NCI-H510A treated with DMSO at 0.1 percent for 48 hours (cell line): ENCODE measurements around the gene SVBP.

Source experiments
- DNase-seq: peaks from one replicate; lab custom pipeline; 2025; lab: John Stamatoyannopoulos, UW

Gene SVBP

GRCh38 chr1:42806171-42806570, 11.0 kb downstream of the SVBP start:
- no peak for DNase-seq

GRCh38 chr1:42801832-42802473, 15.2 kb downstream of the SVBP start:
- DNase-seq = no peak

GRCh38 chr1:42797979-42798378, 19.2 kb downstream of the SVBP start:
- no peak for DNase-seq

GRCh38 chr1:42797414-42797813, 19.8 kb downstream of the SVBP start:
- no peak for DNase-seq

- no peak for DNase-seq
These were observed 23.4 kb downstream of the SVBP start for GRCh38 chr1:42793824-42794223.

GRCh38 chr1:42788021-42788420, 29.2 kb downstream of the SVBP start:
- no peak for DNase-seq

- no peak for DNase-seq
These were observed 31.1 kb downstream of the SVBP start for GRCh38 chr1:42786097-42786496.

GRCh38 chr1:42784946-42785693, 32.1 kb downstream of the SVBP start, which contains the start of gene TMEM269:
Gene TMEM269, plus strand, starts transcription at chr1:42784991. Its CDS starts 4,903 bp downstream, at chr1:42789894.
- no peak for DNase-seq

GRCh38 chr1:42784547-42784945, 32.7 kb downstream of the SVBP start:
- no peak for DNase-seq

GRCh38 chr1:42783092-42783491, 34.1 kb downstream of the SVBP start:
- no peak for DNase-seq

GRCh38 chr1:42780176-42780575, 37.0 kb downstream of the SVBP start:
- no peak for DNase-seq

- no peak for DNase-seq
These were observed 37.5 kb downstream of the SVBP start for GRCh38 chr1:42779725-42780124.

GRCh38 chr1:42777852-42778251, 39.3 kb downstream of the SVBP start:
- DNase-seq = peak; percentile 16

GRCh38 chr1:42776502-42776901, 40.7 kb downstream of the SVBP start:
- no peak for DNase-seq

- DNase-seq = no peak
These were observed 42.2 kb downstream of the SVBP start for GRCh38 chr1:42774928-42775526.

GRCh38 chr1:42773420-42773819, 43.8 kb downstream of the SVBP start:
- no peak for DNase-seq

GRCh38 chr1:42769811-42770210, 47.4 kb downstream of the SVBP start:
- DNase-seq = no peak

GRCh38 chr1:42768172-42768571, 49.0 kb downstream of the SVBP start:
- DNase-seq = no peak

- peak; percentile 29 for DNase-seq
These were observed 49.6 kb downstream of the SVBP start for GRCh38 chr1:42767510-42768000.

GRCh38 chr1:42766741-42767509, 50.3 kb downstream of the SVBP start, which contains the start of the genes C1orf50 and P3H1:
Gene C1orf50, plus strand, starts transcription at chr1:42767249. Its CDS starts 63 bp downstream, at chr1:42767312.
Gene P3H1, minus strand, starts transcription at chr1:42767028. Its CDS starts 57 bp downstream, at chr1:42766971.
- DNase-seq = peak; percentile 96

- DNase-seq = peak; percentile 56
These were observed 51.1 kb downstream of the SVBP start for GRCh38 chr1:42765832-42766740.
